WTC11 (cell line): ENCODE data around the gene C10orf71. TPM values are rescaled to one million over a fixed set of nuclear protein-coding genes. Genes with fewer than 3 reads are reported as not detected.

Experiments used
- ATAC-seq: fragments of 200-7000 bp; cut with Tn5 transposase; 2 replicates; pipeline ENCODE4 v1.10.0; 2021; ENCODE audit warnings: mild to moderate bottlenecking, moderate library complexity
- CTCF ChIA-PET: fragments of 300-600 bp; sonication (Branson Sonifier 250); formaldehyde crosslinking; loops from one replicate; lab custom pipeline; 2021; ENCODE audit warnings: antibody characterized with exemption; lab: Charles Lee
- POLR2A ChIA-PET: fragments of 350-600 bp; sonication (Branson Sonifier 250); formaldehyde crosslinking; loops from one replicate; lab custom pipeline; 2021; ENCODE audit warnings: antibody characterized with exemption; lab: Charles Lee
- DNase-seq: peaks from one replicate; pipeline ENCODE4 v3.0.0; 2021; ENCODE audit warnings: low spot score
- H3K27ac Mint-ChIP-seq: 2 replicates; pipeline ENCODE4 v1.8.0; 2021; ENCODE audit warnings: mixed read lengths
- H3K27me3 Mint-ChIP-seq: 2 replicates; pipeline ENCODE4 v1.8.0; 2021; ENCODE audit warnings: low read depth, mild to moderate bottlenecking, moderate library complexity, mixed read lengths
- H3K36me3 Mint-ChIP-seq: 2 replicates; pipeline ENCODE4 v1.8.0; 2021; ENCODE audit warnings: mixed read lengths
- H3K4me1 Mint-ChIP-seq: 2 replicates; pipeline ENCODE4 v1.8.0; 2022; ENCODE audit warnings: mixed read lengths
- H3K4me3 Mint-ChIP-seq: 2 replicates; pipeline ENCODE4 v1.8.0; 2021; ENCODE audit warnings: mild to moderate bottlenecking, moderate library complexity, mixed read lengths
- H3K9me3 Mint-ChIP-seq: 2 replicates; pipeline ENCODE4 v1.8.0; 2021; ENCODE audit warnings: mixed read lengths
- AFF4 ChIP-seq: sonication (generic); formaldehyde crosslinking; IDR thresholded peaks from 2 replicates; pipeline ENCODE4 v1.8.1; 2023; ENCODE audit warnings: mild to moderate bottlenecking, missing genetic modification reagents, borderline replicate concordance
- ARID4B ChIP-seq: sonication (generic); formaldehyde crosslinking; IDR thresholded peaks from 2 replicates; pipeline ENCODE4 v1.8.0; 2023; ENCODE audit warnings: missing genetic modification reagents, mild to moderate bottlenecking, borderline replicate concordance
- CDX4 ChIP-seq: fragments of 250-450 bp; sonication (Bioruptor Pico); IDR thresholded peaks from 2 replicates; pipeline ENCODE4 v1.9.0; 2021; ENCODE audit warnings: moderate library complexity, mild to moderate bottlenecking, inconsistent platforms, borderline replicate concordance
- ERG ChIP-seq: fragments of 250-450 bp; sonication (Bioruptor Pico); IDR thresholded peaks from 2 replicates; pipeline ENCODE4 v1.8.0; 2021; ENCODE audit warnings: mild to moderate bottlenecking
- FOXJ3 ChIP-seq: sonication (generic); formaldehyde crosslinking; IDR thresholded peaks from 2 replicates; pipeline ENCODE4 v1.9.0; 2021; ENCODE audit warnings: missing genetic modification reagents, mild to moderate bottlenecking, borderline replicate concordance
- HMGA2 ChIP-seq: fragments of 250-450 bp; sonication (Bioruptor Pico); IDR thresholded peaks from 2 replicates; pipeline ENCODE4 v1.4.0; 2021; ENCODE audit warnings: mild to moderate bottlenecking, moderate library complexity
- NFATC4 ChIP-seq: fragments of 250-450 bp; sonication (Bioruptor Pico); IDR thresholded peaks from 2 replicates; pipeline ENCODE4 v1.9.0; 2021; ENCODE audit warnings: mild to moderate bottlenecking
- NFYB ChIP-seq: sonication (generic); formaldehyde crosslinking; conservative IDR thresholded peaks from 2 replicates; pipeline ENCODE4 v1.8.0; 2022; ENCODE audit warnings: low read depth, missing genetic modification reagents
- SMAD4 ChIP-seq: sonication (generic); formaldehyde crosslinking; IDR thresholded peaks from 2 replicates; pipeline ENCODE4 v1.8.0; 2022; ENCODE audit warnings: mild to moderate bottlenecking, missing genetic modification reagents
- USF1 ChIP-seq: sonication (generic); formaldehyde crosslinking; IDR thresholded peaks from 2 replicates; pipeline ENCODE4 v1.8.0; 2022; ENCODE audit warnings: mild to moderate bottlenecking, missing genetic modification reagents
- USF2 ChIP-seq: sonication (generic); formaldehyde crosslinking; IDR thresholded peaks from 2 replicates; pipeline ENCODE4 v1.8.1; 2023; ENCODE audit warnings: mild to moderate bottlenecking, missing genetic modification reagents, moderate library complexity
- ZBTB21 ChIP-seq: sonication (generic); formaldehyde crosslinking; IDR thresholded peaks from 2 replicates; pipeline ENCODE4 v1.8.1; 2023; ENCODE audit warnings: mild to moderate bottlenecking, missing genetic modification reagents, borderline replicate concordance
- ZNF121 ChIP-seq: sonication (generic); formaldehyde crosslinking; IDR thresholded peaks from 2 replicates; pipeline ENCODE4 v1.8.0; 2023; ENCODE audit warnings: missing genetic modification reagents
- ZNF219 ChIP-seq: sonication (generic); formaldehyde crosslinking; IDR thresholded peaks from 2 replicates; pipeline ENCODE4 v1.8.0; 2023; ENCODE audit warnings: missing genetic modification reagents, mild to moderate bottlenecking, borderline replicate concordance
- ZSCAN18 ChIP-seq: fragments of 250-450 bp; sonication (Bioruptor Pico); IDR thresholded peaks from 2 replicates; pipeline ENCODE4 v2.1.2; 2022; ENCODE audit warnings: mild to moderate bottlenecking, moderate library complexity
- total RNA-seq: library from RNA; stranded (reverse); gene quantifications from 3 replicates; pipeline ENCODE4 v1.2.3, GENCODE V29; 2021

The C10orf71 gene
- total RNA-seq, 1 experiment from 2014 or later = not detected

- Mint-ChIP-seq H3K36me3 (no peaks in the 10 kb centered on the region), H3K4me1 (no peaks in the 10 kb centered on the region), H3K27me3 (peaks cover 7% of the 10 kb centered on the region), H3K9me3 (peaks cover 9% of the 10 kb centered on the region), H3K27ac (no peak overlapping the region), H3K4me3 (no peak overlapping the region)
- DNase-seq (no peak), ATAC-seq (no peak)
- TF ChIP-seq CDX4 = no peak
- TF ChIP-seq NFYB (CRISPR knock-in tag) = no peak
- TF ChIP-seq HMGA2 = no peak
- TF ChIP-seq SMAD4 (CRISPR knock-in tag) = no peak
- TF ChIP-seq ZNF219 (CRISPR knock-in tag) = no peak
- TF ChIP-seq ZNF121 = no peak
- no peak for TF ChIP-seq ZSCAN18
- TF ChIP-seq USF2 = no peak
- TF ChIP-seq AFF4 (CRISPR knock-in tag) = no peak
- no peak for TF ChIP-seq FOXJ3 (CRISPR knock-in tag)
- no peak for TF ChIP-seq USF1 (CRISPR knock-in tag)
- no peak for TF ChIP-seq ERG
- TF ChIP-seq NFATC4 (CRISPR knock-in tag) = no peak
- TF ChIP-seq ARID4B = no peak
- no peak for TF ChIP-seq ZBTB21 (CRISPR knock-in tag)
- ChIA-PET CTCF (no interaction called here), POLR2A (no interaction called here)
These were observed 46.5 kb upstream of the C10orf71 start for GRCh38 chr10:49252313-49253034.
